Testis (tissue), 3 donors: ENCODE results near the gene MAP7D1. TPM values are rescaled to one million over a fixed set of nuclear protein-coding genes. Genes with fewer than 3 reads are reported as not detected.

Experiments
- DNase-seq: peaks from one replicate; pipeline ENCODE4 v3.0.0-alpha.2; 2019
- H3K27ac ChIP-seq, 2 donors: fragments of 200-600 bp; sonication (generic); one replicate each; pipeline ENCODE4 v1.5.1; 2019
- H3K27me3 ChIP-seq: fragments of 200-600 bp; sonication (generic); one replicate; pipeline ENCODE4 v1.5.1; 2019
- H3K36me3 ChIP-seq: fragments of 200-600 bp; sonication (generic); one replicate; pipeline ENCODE4 v1.5.1; 2017; ENCODE audit warnings: low read depth; ENCODE audit errors: missing control alignments
- H3K4me1 ChIP-seq: fragments of 200-600 bp; sonication (generic); one replicate; pipeline ENCODE4 v1.5.1; 2019
- H3K4me3 ChIP-seq, 2 donors: fragments of 200-600 bp; sonication (generic); one replicate each; pipeline ENCODE4 v1.5.1; 2017 to 2019
- H3K9me3 ChIP-seq: fragments of 200-600 bp; sonication (generic); one replicate; pipeline ENCODE4 v1.5.1; 2017
- POLR2A ChIP-seq: fragments of 450-650 bp; IDR thresholded peaks from one replicate; pipeline ENCODE4 v1.6.1; 2017; ENCODE audit warnings: antibody characterized with exemption, mild to moderate bottlenecking, moderate library complexity
- WGBS, 2 donors: methylation state at CpG; one replicate each; pipeline ENCODE4 v1.1.5; 2018; 5-methylcytosine and 5-hydroxymethylcytosine counted together
- intact Hi-C: fragments of 100-400 bp; cut with DNase I; formaldehyde crosslinking; loops from one replicate; pipeline ENCODE4 v1.15.1; 2023; ENCODE audit warnings: low total_unique reads
- polyA plus RNA-seq: library from polyadenylated mRNA; stranded (reverse); fragments of 350-450 nt; fragmentation: Illumina TruSeq; extraction: RNeasy Lipid Tissue Mini Kit (QIAGEN cat#74804); gene quantifications from one replicate; pipeline ENCODE4 v1.2.3, GENCODE V29; 2014; ENCODE audit warnings: low read depth, low replicate concordance; ENCODE audit not compliant: insufficient read depth
- total RNA-seq, 2 donors: library from RNA; depleted of rRNA; stranded (reverse); fragments of >200 nt; gene quantifications; one replicate each; pipeline ENCODE4 v1.2.3, GENCODE V29; 2016
- TF ChIP-seq, protein P1 (sequence below), 3 experiments: fragments of 450-650 bp in 2 of 3; fragments of 200-600 bp in 1 of 3; sonication (generic) in 1 of 3; IDR thresholded peaks; one replicate each; pipeline ENCODE4 v1.5.1; 2016 to 2019; ENCODE audit warnings: antibody characterized with exemption in 3 of 3, mild to moderate bottlenecking in 2 of 3, moderate library complexity in 1 of 3

The MAP7D1 gene
- total and polyA plus RNA-seq, 3 donors from 2014 or later: 45.4 to 59.6 (median 50.2) TPM

DNA sequence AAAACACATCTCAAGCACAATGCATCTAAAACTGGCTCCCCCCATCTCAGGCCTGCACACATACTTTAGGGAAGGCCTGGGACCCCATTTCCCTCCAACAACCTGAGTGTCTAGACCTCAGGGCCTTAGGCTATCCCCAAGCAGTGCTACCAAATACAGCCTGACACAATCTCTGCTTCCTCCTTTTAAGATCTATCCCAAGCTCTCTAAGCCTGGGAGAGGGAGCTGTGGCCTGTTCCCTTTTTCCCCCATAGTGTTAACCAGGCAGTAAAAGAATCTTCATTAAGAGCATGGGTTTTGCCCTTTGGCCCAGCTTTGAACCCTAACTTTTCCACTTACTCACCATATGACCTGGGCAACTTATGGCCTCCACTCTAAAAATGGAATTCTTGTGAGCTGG is 20.2 kb upstream of the MAP7D1 start:
- intact Hi-C loops: no loop called here
- Histone ChIP-seq H3K36me3 (no peaks in the 10 kb centered on the region), H3K4me1 (peaks cover 12% of the 10 kb centered on the region), H3K9me3 (no peaks in the 10 kb centered on the region), H3K4me3 (no peak overlapping the region), H3K27me3 (no peaks in the 10 kb centered on the region), H3K27ac (no peak overlapping the region)
- TF ChIP-seq, protein P1, sequence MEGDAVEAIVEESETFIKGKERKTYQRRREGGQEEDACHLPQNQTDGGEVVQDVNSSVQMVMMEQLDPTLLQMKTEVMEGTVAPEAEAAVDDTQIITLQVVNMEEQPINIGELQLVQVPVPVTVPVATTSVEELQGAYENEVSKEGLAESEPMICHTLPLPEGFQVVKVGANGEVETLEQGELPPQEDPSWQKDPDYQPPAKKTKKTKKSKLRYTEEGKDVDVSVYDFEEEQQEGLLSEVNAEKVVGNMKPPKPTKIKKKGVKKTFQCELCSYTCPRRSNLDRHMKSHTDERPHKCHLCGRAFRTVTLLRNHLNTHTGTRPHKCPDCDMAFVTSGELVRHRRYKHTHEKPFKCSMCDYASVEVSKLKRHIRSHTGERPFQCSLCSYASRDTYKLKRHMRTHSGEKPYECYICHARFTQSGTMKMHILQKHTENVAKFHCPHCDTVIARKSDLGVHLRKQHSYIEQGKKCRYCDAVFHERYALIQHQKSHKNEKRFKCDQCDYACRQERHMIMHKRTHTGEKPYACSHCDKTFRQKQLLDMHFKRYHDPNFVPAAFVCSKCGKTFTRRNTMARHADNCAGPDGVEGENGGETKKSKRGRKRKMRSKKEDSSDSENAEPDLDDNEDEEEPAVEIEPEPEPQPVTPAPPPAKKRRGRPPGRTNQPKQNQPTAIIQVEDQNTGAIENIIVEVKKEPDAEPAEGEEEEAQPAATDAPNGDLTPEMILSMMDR (IDR thresholded peaks at IDR 0.05): no peak
- TF ChIP-seq POLR2A: no peak
- no peak for DNase-seq

DNA sequence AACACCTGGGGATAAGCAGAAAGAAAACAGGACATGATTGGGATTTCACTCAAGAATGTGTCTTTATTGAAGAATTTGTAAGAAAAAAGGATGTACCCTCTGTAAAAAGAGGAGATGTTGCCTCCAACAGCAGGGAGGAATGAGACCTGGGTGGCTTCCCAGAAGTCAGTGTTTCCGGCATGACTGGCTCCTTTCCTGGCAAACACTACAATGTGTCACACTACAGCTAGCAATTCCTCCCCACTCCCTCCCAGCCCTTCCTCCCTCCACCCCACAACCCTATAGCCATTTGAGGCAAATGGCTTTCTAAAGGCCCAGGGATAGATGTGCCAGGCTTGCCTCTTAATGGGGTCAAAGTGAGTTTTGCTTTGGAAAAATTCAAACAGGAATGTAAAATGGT is 19.4 kb upstream of the MAP7D1 start:
- H3K27me3 ChIP-seq: no peaks in the 10 kb centered on the region
- no peaks in the 10 kb centered on the region for H3K36me3 ChIP-seq
- H3K4me1 ChIP-seq: peaks cover 12% of the 10 kb centered on the region
- no peaks in the 10 kb centered on the region for H3K9me3 ChIP-seq
- H3K27ac ChIP-seq: no peak overlapping the region
- 43 to 47% methylated on average over 1 of the region's 1 CpG for WGBS, 2 donors
- DNase-seq: no peak
- intact Hi-C loops: no loop called here
- TF ChIP-seq, protein P1 (IDR thresholded peaks at IDR 0.05): no peak
- TF ChIP-seq POLR2A: no peak
- H3K4me3 ChIP-seq: no peak overlapping the region

DNA sequence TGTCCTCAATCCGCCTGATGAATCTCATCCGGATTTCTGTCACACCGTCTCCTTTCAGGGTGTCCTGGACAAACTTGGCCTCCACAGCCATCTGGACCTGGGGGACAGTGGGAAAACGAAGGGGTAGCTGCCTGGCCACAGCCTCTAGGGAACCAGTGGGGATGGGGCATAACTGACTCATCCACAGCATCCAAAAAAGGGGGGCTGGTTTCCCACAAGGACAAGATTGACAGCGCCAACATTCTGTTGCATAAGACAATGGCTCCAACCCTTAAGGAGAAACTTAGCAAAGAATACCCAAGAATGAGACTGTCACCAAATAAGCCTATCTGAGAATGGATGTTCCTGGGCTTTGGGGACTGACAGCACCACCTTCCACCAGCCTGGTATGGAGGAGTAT is 18.7 kb upstream of the MAP7D1 start:
- intact Hi-C loops: no loop called here
- WGBS, 2 donors: 66 to 76% methylated on average over 5 of the region's 5 CpGs
- no peak overlapping the region for H3K4me3 ChIP-seq
- no peak for TF ChIP-seq POLR2A
- TF ChIP-seq, protein P1 (IDR thresholded peaks at IDR 0.05): no peak
- H3K27ac ChIP-seq: no peak overlapping the region
- no peaks in the 10 kb centered on the region for H3K27me3 ChIP-seq
- H3K36me3 ChIP-seq: no peaks in the 10 kb centered on the region
- DNase-seq: no peak
- no peaks in the 10 kb centered on the region for H3K9me3 ChIP-seq
- peaks cover 16% of the 10 kb centered on the region for H3K4me1 ChIP-seq

DNA sequence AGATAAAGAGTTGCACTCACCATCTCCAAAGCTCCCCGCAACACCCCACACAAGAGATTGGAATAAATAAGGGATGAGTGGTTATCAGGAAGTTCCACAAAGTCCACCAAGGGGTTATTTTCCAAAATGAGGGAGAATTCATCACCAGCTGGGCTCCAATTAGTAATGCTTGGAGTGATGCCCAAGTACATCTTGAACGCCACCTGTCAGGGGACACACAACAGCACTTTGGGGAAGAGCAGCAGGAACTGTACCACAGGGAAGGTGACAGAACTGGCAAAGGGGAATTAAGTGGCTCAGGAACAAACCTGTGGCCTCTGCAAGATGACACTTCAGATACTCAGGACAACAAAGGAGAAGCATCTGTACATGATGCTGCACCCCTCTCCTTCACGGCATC is 18.2 kb upstream of the MAP7D1 start:
- intact Hi-C loops: no loop called here
- TF ChIP-seq, protein P1 (IDR thresholded peaks at IDR 0.05): no peak
- TF ChIP-seq POLR2A: no peak
- Histone ChIP-seq H3K36me3 (no peaks in the 10 kb centered on the region), H3K27ac (no peak overlapping the region), H3K4me1 (peaks cover 19% of the 10 kb centered on the region), H3K27me3 (no peaks in the 10 kb centered on the region), H3K9me3 (no peaks in the 10 kb centered on the region), H3K4me3 (no peak overlapping the region)
- 88 to 90% methylated on average over 3 of the region's 3 CpGs for WGBS, 2 donors
- no peak for DNase-seq

DNA sequence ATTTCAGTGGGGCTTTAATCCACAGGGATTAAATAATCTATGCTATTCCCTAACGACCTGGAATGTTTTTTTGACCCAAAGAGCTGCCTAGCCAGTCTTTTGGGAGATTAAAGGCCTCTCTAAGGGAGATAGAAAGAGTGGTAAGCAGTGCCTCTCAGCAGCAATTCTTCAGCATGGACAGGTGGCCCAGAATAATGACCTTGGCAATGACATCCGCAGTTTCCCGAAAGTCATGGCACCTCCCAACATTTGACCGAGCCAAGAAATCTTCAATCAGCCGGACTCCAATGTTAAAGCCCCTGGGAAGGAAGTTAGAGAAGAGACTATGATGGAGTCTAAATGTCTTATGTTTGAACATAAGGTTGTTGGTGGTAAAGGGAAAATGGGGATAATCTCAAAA is 16.4 kb upstream of the MAP7D1 start:
- Histone ChIP-seq H3K27me3 (no peaks in the 10 kb centered on the region), H3K4me1 (peaks cover 19% of the 10 kb centered on the region), H3K4me3 (no peak overlapping the region), H3K27ac (no peak overlapping the region), H3K36me3 (no peaks in the 10 kb centered on the region), H3K9me3 (no peaks in the 10 kb centered on the region)
- TF ChIP-seq, protein P1 (IDR thresholded peaks at IDR 0.05): no peak
- TF ChIP-seq POLR2A: no peak
- intact Hi-C loops: no loop called here
- 60 to 62% methylated on average over 5 of the region's 5 CpGs for WGBS, 2 donors
- DNase-seq: no peak
